GM18858 (cell line): ENCODE results near the gene PRKCH.

Source experiments
- ATAC-seq: cut with Tn5 transposase; IDR thresholded peaks from one replicate; pipeline ENCODE4 v1.9.1; 2021; ENCODE audit not compliant: unreplicated experiment

PRKCH gene

GRCh38 chr14:61470261-61470960 lies 149.0 kb downstream of the PRKCH start:
- no peak for ATAC-seq

- no peak for ATAC-seq
Measured at GRCh38 chr14:61470961-61471293, 149.5 kb downstream of the PRKCH start.

- ATAC-seq, result no peak
Measured at GRCh38 chr14:61471297-61472005, 150.1 kb downstream of the PRKCH start.

GRCh38 chr14:61472011-61472672 lies 150.8 kb downstream of the PRKCH start:
- ATAC-seq, result no peak

GRCh38 chr14:61472801-61473376 lies 151.5 kb downstream of the PRKCH start:
- no peak for ATAC-seq

GRCh38 chr14:61474015-61474414 lies 152.6 kb downstream of the PRKCH start:
- ATAC-seq, result no peak

GRCh38 chr14:61474701-61475100 lies 153.3 kb downstream of the PRKCH start:
- ATAC-seq, result no peak

GRCh38 chr14:61475316-61475715 lies 153.9 kb downstream of the PRKCH start:
- ATAC-seq, result no peak

GRCh38 chr14:61476105-61476753 lies 154.8 kb downstream of the PRKCH start:
- ATAC-seq, result no peak

- ATAC-seq, result no peak
Measured at GRCh38 chr14:61476754-61477410, 155.5 kb downstream of the PRKCH start.

- no peak for ATAC-seq
Measured at GRCh38 chr14:61477712-61478462, 156.5 kb downstream of the PRKCH start.

GRCh38 chr14:61478971-61479473 lies 157.6 kb downstream of the PRKCH start:
- ATAC-seq, result peak; percentile 37

- no peak for ATAC-seq
Measured at GRCh38 chr14:61479746-61480502, 158.5 kb downstream of the PRKCH start.

- no peak for ATAC-seq
Measured at GRCh38 chr14:61480704-61481285, 159.4 kb downstream of the PRKCH start.

- no peak for ATAC-seq
Measured at GRCh38 chr14:61481701-61482100, 160.3 kb downstream of the PRKCH start.

- ATAC-seq, result no peak
Measured at GRCh38 chr14:61482348-61483206, 161.2 kb downstream of the PRKCH start.

- no peak for ATAC-seq
Measured at GRCh38 chr14:61483476-61483875, 162.1 kb downstream of the PRKCH start.

- no peak for ATAC-seq
Measured at GRCh38 chr14:61484031-61484430, 162.7 kb downstream of the PRKCH start.
